ENCODE data around the gene CROCC. TPM values are rescaled to one million over a fixed set of nuclear protein-coding genes. Genes with fewer than 3 reads are reported as not detected.
A peak's percentile ranks its signal among the peaks of the same experiment; 100 is the strongest.

CROCC gene
- total and polyA plus RNA-seq, 9 of the 15 experiments (the other 6 are each of a cell fraction or from before 2014, with no cell fraction given), result 0.17 to 15.4 (median 7.6) TPM

DNA sequence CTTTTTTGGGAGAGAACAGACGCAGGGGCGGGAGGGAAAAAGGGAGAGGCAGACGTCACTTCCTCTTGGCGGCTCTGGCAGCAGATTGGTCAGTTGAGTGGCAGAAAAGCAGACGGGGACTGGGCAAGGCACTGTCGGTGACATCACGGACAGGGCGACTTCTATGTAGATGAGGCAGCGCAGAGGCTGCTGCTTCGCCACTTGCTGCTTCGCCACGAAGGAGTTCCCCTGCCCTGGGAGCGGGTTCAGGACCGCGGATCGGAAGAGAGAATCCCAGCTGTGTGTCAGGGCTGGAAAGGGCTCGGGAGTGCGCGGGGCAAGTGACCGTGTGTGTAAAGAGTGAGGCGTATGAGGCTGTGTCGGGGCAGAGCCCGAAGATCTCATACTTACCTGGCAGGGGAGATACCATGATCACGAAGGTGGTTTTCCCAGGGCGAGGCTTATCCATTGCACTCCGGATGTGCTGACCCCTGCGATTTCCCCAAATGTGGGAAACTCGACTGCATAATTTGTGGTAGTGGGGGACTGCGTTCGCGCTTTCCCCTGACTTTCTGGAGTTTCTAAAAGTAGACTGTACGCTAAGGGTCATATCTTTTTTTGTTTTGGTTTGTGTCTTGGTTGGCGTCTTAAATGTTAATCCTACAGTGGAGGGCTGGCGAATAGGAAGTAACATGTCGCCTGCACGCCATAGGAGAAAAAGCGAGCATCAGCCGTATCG is 26.0 kb upstream of the CROCC start, which contains the start of gene RNU1-2 (continued):
- peak; percentile 62; the same call in 1 of the 2 replicates for TF ChIP-seq ZNF75A (CRISPR knock-in tag; IDR thresholded peaks at IDR 0.05)
- peak; percentile 93; the same call in 1 of the 2 replicates for TF ChIP-seq RFX7 (CRISPR knock-in tag; IDR thresholded peaks at IDR 0.05)
- TF ChIP-seq ESRRB (CRISPR knock-in tag; IDR thresholded peaks at IDR 0.05; ENCODE audit: borderline replicate concordance), result peak; percentile 91
- peak; percentile 30 for TF ChIP-seq NR2C2 (CRISPR knock-in tag; IDR thresholded peaks at IDR 0.05)
- peak; percentile 64; the same call in 1 of the 2 replicates for TF ChIP-seq NR2C2 (tag; IDR thresholded peaks at IDR 0.05)
- TF ChIP-seq ZNF696 (CRISPR knock-in tag; conservative IDR thresholded peaks at IDR 0.05), result peak; percentile 92
- peak; percentile 70; the same call in 1 of the 2 replicates for TF ChIP-seq ZFPM2 (CRISPR knock-in tag; IDR thresholded peaks at IDR 0.05)
- TF ChIP-seq, protein P1, sequence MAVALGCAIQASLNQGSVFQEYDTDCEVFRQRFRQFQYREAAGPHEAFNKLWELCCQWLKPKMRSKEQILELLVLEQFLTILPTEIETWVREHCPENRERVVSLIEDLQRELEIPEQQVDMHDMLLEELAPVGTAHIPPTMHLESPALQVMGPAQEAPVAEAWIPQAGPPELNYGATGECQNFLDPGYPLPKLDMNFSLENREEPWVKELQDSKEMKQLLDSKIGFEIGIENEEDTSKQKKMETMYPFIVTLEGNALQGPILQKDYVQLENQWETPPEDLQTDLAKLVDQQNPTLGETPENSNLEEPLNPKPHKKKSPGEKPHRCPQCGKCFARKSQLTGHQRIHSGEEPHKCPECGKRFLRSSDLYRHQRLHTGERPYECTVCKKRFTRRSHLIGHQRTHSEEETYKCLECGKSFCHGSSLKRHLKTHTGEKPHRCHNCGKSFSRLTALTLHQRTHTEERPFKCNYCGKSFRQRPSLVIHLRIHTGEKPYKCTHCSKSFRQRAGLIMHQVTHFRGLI (CRISPR knock-in tag; IDR thresholded peaks at IDR 0.05), result 0 out of 2 replicates have a peak, but pooled peaks have one; percentile 30
- TF ChIP-seq ZNF764 (CRISPR knock-in tag; IDR thresholded peaks at IDR 0.05; ENCODE audit: low read depth), result peak; percentile 89
- TF ChIP-seq NCOA1 (IDR thresholded peaks at IDR 0.05; ENCODE audit: low read depth), result peak; percentile 17; the same call in 1 of the 2 replicates
- peak; percentile 94 for TF ChIP-seq SP1 (CRISPR knock-in tag; IDR thresholded peaks at IDR 0.05)
- TF ChIP-seq ZNF561 (CRISPR knock-in tag; conservative IDR thresholded peaks at IDR 0.05), result peak; percentile 85; the same call in 1 of the 2 replicates
- TF ChIP-seq ZNF431 (CRISPR knock-in tag; IDR thresholded peaks at IDR 0.05), result peak; percentile 77
- TF ChIP-seq YY1 (IDR thresholded peaks at IDR 0.05; ENCODE audit: borderline replicate concordance in 1 of 3, control insufficient read depth in 1 of 3, extremely low read depth in 1 of 3, insufficient read depth in 3 of 3, insufficient read length in 1 of 3, insufficient replicate concordance in 2 of 3, low read depth in 1 of 3, low read length in 2 of 3), result peak in 1 of 3 experiments; percentile 65
- peak; percentile 67 for TF ChIP-seq TCFL5 (CRISPR knock-in tag; conservative IDR thresholded peaks at IDR 0.05)
- TF ChIP-seq ZNF23 (CRISPR knock-in tag; IDR thresholded peaks at IDR 0.05), result peak; percentile 28; the same call in 1 of the 2 replicates
- peak; percentile 98 for TF ChIP-seq POLR2AphosphoS5 (IDR thresholded peaks at IDR 0.05; ENCODE audit: control insufficient read depth, insufficient read depth, low read depth, low read length)
- TF ChIP-seq ZNF644 (tag; IDR thresholded peaks at IDR 0.05; ENCODE audit: low read depth), result peak; percentile 56; the same call in 1 of the 2 replicates
- TF ChIP-seq ZNF134 (CRISPR knock-in tag; conservative IDR thresholded peaks at IDR 0.05), result 0 out of 2 replicates have a peak, but pooled peaks have one; percentile 13
- TF ChIP-seq, protein P2, sequence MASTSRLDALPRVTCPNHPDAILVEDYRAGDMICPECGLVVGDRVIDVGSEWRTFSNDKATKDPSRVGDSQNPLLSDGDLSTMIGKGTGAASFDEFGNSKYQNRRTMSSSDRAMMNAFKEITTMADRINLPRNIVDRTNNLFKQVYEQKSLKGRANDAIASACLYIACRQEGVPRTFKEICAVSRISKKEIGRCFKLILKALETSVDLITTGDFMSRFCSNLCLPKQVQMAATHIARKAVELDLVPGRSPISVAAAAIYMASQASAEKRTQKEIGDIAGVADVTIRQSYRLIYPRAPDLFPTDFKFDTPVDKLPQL (IDR thresholded peaks at IDR 0.05; ENCODE audit: extremely low read depth, insufficient read length), result peak; percentile 85
- TF ChIP-seq ZNF551 (CRISPR knock-in tag; IDR thresholded peaks at IDR 0.05), result peak; percentile 89
- TF ChIP-seq, protein P3, sequence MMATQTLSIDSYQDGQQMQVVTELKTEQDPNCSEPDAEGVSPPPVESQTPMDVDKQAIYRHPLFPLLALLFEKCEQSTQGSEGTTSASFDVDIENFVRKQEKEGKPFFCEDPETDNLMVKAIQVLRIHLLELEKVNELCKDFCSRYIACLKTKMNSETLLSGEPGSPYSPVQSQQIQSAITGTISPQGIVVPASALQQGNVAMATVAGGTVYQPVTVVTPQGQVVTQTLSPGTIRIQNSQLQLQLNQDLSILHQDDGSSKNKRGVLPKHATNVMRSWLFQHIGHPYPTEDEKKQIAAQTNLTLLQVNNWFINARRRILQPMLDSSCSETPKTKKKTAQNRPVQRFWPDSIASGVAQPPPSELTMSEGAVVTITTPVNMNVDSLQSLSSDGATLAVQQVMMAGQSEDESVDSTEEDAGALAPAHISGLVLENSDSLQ (IDR thresholded peaks at IDR 0.05), result peak; percentile 94
- TF ChIP-seq ZBTB1 (CRISPR knock-in tag; IDR thresholded peaks at IDR 0.05; ENCODE audit: borderline replicate concordance, low read depth), result peak; percentile 86
- TF ChIP-seq, protein P4, sequence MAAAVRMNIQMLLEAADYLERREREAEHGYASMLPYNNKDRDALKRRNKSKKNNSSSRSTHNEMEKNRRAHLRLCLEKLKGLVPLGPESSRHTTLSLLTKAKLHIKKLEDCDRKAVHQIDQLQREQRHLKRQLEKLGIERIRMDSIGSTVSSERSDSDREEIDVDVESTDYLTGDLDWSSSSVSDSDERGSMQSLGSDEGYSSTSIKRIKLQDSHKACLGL (CRISPR knock-in tag; IDR thresholded peaks at IDR 0.05; ENCODE audit: borderline replicate concordance, poor library complexity, severe bottlenecking), result peak; percentile 25
